H4 (cell line): ENCODE measurements around the gene SLC52A1. TPM values are rescaled to one million over a fixed set of nuclear protein-coding genes. Genes with fewer than 3 reads are reported as not detected.

Experiments used
- DNase-seq: peaks from one replicate; pipeline ENCODE4 v3.0.0-alpha.2; 2015; ENCODE audit warnings: low spot score
- total RNA-seq: library from RNA; depleted of rRNA; stranded (reverse); fragments of >200 nt; shearing (Covaris generic); gene quantifications from 2 replicates; pipeline ENCODE4 v1.2.3, GENCODE V29; 2014; rRNA removed

The SLC52A1 gene
- total RNA-seq, 1 experiment from 2014 or later = not detected

DNA sequence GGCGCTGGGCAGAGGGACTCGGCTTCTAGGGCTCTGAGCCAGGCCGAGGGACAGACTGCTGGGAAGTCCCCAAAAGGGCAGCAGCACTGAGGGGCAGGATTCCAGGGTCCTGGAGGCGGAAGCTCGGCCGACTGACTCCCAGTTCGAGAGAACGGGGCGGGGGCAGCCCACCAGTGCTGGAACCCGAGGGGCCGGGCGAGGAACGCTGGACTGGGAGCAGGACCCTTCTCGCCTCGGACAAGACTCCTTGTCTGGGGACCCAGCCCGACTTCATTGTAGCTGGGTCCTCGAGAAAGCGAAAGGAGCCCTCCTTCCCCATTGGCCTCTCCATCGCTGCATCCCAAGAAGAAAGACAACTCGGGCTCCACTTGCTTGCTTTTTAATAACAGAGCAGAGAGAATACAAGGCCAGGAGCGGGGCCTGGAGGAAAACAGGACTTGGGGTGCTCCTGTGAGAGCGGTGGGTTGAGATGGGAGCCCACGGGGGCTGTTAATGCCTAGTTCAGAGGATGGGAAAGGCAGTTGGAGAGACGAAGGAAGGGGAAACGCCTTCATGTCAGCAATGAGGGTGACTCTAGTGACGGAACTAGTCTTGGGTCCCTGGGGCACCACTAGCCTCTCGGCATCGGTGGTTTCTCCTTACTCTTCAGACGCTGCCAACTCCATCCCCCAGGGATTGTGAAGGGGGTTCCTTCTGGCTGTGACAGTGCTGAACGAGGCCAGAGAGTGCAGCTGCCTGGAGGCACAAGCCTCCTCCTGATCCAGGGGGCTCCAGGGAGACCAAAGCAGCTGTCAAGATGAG, 47.3 kb downstream of the SLC52A1 start:
- DNase-seq = no peak

DNA sequence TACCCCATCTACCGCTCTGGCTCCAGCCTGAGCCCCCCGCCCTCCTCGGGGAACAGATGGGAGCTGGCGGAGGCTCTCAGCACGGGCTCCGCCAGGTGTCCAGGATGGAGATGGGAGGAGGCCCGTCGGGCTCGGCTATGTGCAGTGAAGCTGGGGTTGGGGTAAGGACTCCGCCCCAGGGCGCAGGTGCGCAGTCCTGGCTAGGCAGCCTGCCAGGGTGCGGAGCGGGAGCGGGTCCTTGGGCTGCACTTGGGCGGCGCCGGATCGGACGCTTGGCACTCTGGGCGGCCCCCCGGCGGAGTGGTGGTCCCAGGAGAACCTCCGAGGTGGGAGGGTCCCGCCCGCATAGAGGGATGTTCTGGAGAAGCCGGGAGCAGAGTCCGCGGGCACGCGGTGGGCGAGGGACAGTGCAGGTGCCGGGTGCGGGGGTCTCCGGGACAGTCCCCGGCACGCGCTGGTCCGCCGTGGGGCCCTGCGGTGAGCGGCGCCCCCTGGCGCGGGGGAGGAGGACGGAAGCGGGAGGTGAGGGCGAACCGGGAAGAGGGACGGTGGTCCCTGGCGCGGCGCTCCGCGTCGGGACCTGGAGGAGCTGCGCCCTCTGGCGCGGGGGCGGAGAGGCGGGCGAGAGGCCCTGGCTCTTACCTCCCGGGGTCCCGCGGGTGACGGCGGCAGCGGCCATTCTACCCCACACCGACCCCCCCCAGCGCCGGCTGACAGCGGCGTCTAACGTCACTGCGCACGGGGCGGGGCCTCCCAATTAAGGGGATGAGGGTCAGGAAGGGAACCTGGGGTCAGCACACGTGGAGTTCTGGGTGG, 48.1 kb downstream of the SLC52A1 start, which contains the start of gene CAMTA2:
CAMTA2 (minus strand) TSS at position 725 of the 816 bp plus-strand sequence. CDS start 1,453 bp downstream, outside the sequence.
- peak; percentile 34 for DNase-seq

- DNase-seq = no peak
Measured at GRCh38 chr17:4986403-4986802, 48.8 kb downstream of the SLC52A1 start.

Other genes starting within 250 kb of the SLC52A1 start
- not detected in 2 replicates for gene VMO1, start 249.1 kb downstream of the SLC52A1 start, total RNA-seq
- not detected in 2 replicates for gene GLTPD2, start 246.5 kb downstream of the SLC52A1 start, total RNA-seq
- gene PSMB6, start 239.3 kb downstream of the SLC52A1 start, total RNA-seq = 186 and 232 TPM in 2 replicates
- 5.0 and 11.7 TPM in 2 replicates for gene PLD2, start 228.3 kb downstream of the SLC52A1 start, total RNA-seq
- 7.4 and 8.4 TPM in 2 replicates for gene MINK1, start 202.1 kb downstream of the SLC52A1 start, total RNA-seq
- 0.08 TPM in 1 of 2 replicates, not detected in the other for gene C17orf107, start 135.9 kb downstream of the SLC52A1 start, total RNA-seq
- gene CHRNE, start 132.3 kb downstream of the SLC52A1 start, total RNA-seq = 0.04 and 0.14 TPM in 2 replicates
- not detected in 2 replicates for gene GP1BA, start 103.1 kb downstream of the SLC52A1 start, total RNA-seq
- gene SLC25A11, start 95.4 kb downstream of the SLC52A1 start, total RNA-seq = 64.1 and 70.8 TPM in 2 replicates
- 15.1 and 17.3 TPM in 2 replicates for gene RNF167, start 95.2 kb downstream of the SLC52A1 start, total RNA-seq
- 738 and 894 TPM in 2 replicates for gene PFN1, start 86.9 kb downstream of the SLC52A1 start, total RNA-seq
- 1.7 and 4.7 TPM in 2 replicates for gene ENO3, start 84.3 kb downstream of the SLC52A1 start, total RNA-seq
- 24.0 and 32.2 TPM in 2 replicates for gene SPAG7, start 67.6 kb downstream of the SLC52A1 start, total RNA-seq
- 0.90 and 0.97 TPM in 2 replicates for gene CAMTA2, start 47.8 kb downstream of the SLC52A1 start, total RNA-seq
- 0.23 and 0.39 TPM in 2 replicates for gene INCA1, start 37.9 kb downstream of the SLC52A1 start, total RNA-seq
- gene KIF1C, start 37.5 kb downstream of the SLC52A1 start, total RNA-seq = 9.9 and 13.0 TPM in 2 replicates
- 0.04 and 0.14 TPM in 2 replicates for gene ZFP3, start 43.0 kb upstream of the SLC52A1 start, total RNA-seq
- gene ZNF232, start 76.5 kb upstream of the SLC52A1 start, total RNA-seq = 5.0 and 8.5 TPM in 2 replicates
- 0.02 TPM in 1 of 2 replicates, not detected in the other for gene USP6, start 80.6 kb upstream of the SLC52A1 start, total RNA-seq
- 4.6 and 6.3 TPM in 2 replicates for gene ZNF594, start 156.4 kb upstream of the SLC52A1 start, total RNA-seq
- not detected in 2 replicates for gene SCIMP, start 199.4 kb upstream of the SLC52A1 start, total RNA-seq
- 11.3 and 22.6 TPM in 2 replicates for gene RABEP1, start 246.9 kb upstream of the SLC52A1 start, total RNA-seq